DND-41 (cell line): ENCODE data around the gene ARX.

ENCODE experiments used
- ATAC-seq: fragments of 200-7000 bp; cut with Tn5 transposase; 3 replicates; pipeline ENCODE4 v1.9.1; 2021; ENCODE audit warnings: low read depth; ENCODE audit not compliant: insufficient read depth
- DNase-seq: peaks from one replicate; pipeline ENCODE4 v3.0.0-alpha.2; 2020
- H2AFZ ChIP-seq: 2 replicates; pipeline ENCODE4 v1.6.0; 2012; ENCODE audit warnings: low read depth, low read length
- H3K27ac ChIP-seq: 2 replicates; pipeline ENCODE4 v1.5.1; 2012; ENCODE audit warnings: low read length, inconsistent platforms
- H3K27me3 ChIP-seq: fragments of 200-600 bp; sonication (generic); 2 replicates; pipeline ENCODE4 v1.6.0; 2012; ENCODE audit warnings: low read length, mild to moderate bottlenecking, inconsistent platforms; ENCODE audit not compliant: insufficient read depth, poor library complexity
- H3K36me3 ChIP-seq: 2 replicates; pipeline ENCODE4 v1.5.1; 2012; ENCODE audit warnings: low read length, inconsistent platforms; ENCODE audit not compliant: insufficient read depth
- H3K4me1 ChIP-seq: 2 replicates; pipeline ENCODE4 v1.5.1; 2012; ENCODE audit warnings: mild to moderate bottlenecking, low read length; ENCODE audit not compliant: insufficient read depth
- H3K4me2 ChIP-seq: 2 replicates; pipeline ENCODE4 v1.6.0; 2012; ENCODE audit warnings: mild to moderate bottlenecking, moderate library complexity, low read length, inconsistent platforms; ENCODE audit not compliant: insufficient read depth
- H3K4me3 ChIP-seq, 2 experiments: fragments of 200-600 bp in 1 of 2; shearing (Covaris generic) in 1 of 2; 2 replicates each; pipeline ENCODE4 v1.5.1; 2012 to 2016; ENCODE audit warnings: inconsistent platforms in 2 of 2, low read length in 2 of 2, mild to moderate bottlenecking in 2 of 2, low read depth in 1 of 2, moderate library complexity in 1 of 2
- H3K79me2 ChIP-seq: 2 replicates; pipeline ENCODE4 v1.6.0; 2012; ENCODE audit warnings: low read length, inconsistent platforms; ENCODE audit not compliant: insufficient read depth
- H3K9ac ChIP-seq: 2 replicates; pipeline ENCODE4 v1.6.0; 2012; ENCODE audit warnings: low read depth, mild to moderate bottlenecking, inconsistent platforms, low read length, moderate library complexity
- H3K9me3 ChIP-seq: 2 replicates; pipeline ENCODE4 v1.5.1; 2012; ENCODE audit warnings: low read length, moderate library complexity, mild to moderate bottlenecking, inconsistent platforms; ENCODE audit not compliant: insufficient read depth, severe bottlenecking
- H4K20me1 ChIP-seq: 2 replicates; pipeline ENCODE4 v1.6.0; 2012; ENCODE audit warnings: low read length; ENCODE audit not compliant: insufficient read depth
- EZH2 ChIP-seq: IDR thresholded peaks from 3 replicates; pipeline ENCODE4 v1.6.1; 2012; ENCODE audit warnings: borderline replicate concordance, low read depth, mild to moderate bottlenecking, moderate library complexity, low read length, inconsistent platforms; ENCODE audit not compliant: severe bottlenecking
- TF ChIP-seq, protein P1 (sequence below): IDR thresholded peaks from 2 replicates; pipeline ENCODE4 v1.5.1; 2012; ENCODE audit warnings: borderline replicate concordance, low read length, moderate library complexity, mild to moderate bottlenecking; ENCODE audit not compliant: poor library complexity, severe bottlenecking; ENCODE audit errors: extremely low read depth

Gene ARX

DNA sequence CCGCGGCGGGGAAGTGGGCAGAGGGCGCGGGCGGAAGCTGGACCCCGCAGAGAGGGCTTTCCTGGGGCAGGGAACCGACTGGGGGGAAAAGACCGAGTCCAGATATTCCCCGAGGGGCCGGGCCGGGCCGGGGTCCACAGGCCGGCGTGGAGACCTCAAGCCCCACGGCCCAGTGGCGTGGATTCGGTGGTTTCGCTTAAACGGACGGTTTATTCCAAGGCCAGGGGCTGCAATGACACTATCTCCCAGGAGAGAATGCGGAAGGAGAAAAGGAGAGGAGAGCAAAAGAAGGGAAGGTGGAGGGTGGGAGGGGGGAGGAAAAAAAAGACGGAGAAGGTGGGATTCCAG is 10.8 kb downstream of the ARX start:
- H3K9me3 ChIP-seq = no peaks in the 10 kb centered on the region
- H3K27me3 ChIP-seq = no peaks in the 10 kb centered on the region
- no peak overlapping the region for H2AFZ ChIP-seq
- no peaks in the 10 kb centered on the region for H3K79me2 ChIP-seq
- no peak overlapping the region for H3K4me2 ChIP-seq
- H3K27ac ChIP-seq = no peak overlapping the region
- ATAC-seq (no peak), DNase-seq (no peak)
- no peaks in the 10 kb centered on the region for H3K36me3 ChIP-seq
- H3K4me1 ChIP-seq = no peaks in the 10 kb centered on the region
- TF ChIP-seq, protein P1, sequence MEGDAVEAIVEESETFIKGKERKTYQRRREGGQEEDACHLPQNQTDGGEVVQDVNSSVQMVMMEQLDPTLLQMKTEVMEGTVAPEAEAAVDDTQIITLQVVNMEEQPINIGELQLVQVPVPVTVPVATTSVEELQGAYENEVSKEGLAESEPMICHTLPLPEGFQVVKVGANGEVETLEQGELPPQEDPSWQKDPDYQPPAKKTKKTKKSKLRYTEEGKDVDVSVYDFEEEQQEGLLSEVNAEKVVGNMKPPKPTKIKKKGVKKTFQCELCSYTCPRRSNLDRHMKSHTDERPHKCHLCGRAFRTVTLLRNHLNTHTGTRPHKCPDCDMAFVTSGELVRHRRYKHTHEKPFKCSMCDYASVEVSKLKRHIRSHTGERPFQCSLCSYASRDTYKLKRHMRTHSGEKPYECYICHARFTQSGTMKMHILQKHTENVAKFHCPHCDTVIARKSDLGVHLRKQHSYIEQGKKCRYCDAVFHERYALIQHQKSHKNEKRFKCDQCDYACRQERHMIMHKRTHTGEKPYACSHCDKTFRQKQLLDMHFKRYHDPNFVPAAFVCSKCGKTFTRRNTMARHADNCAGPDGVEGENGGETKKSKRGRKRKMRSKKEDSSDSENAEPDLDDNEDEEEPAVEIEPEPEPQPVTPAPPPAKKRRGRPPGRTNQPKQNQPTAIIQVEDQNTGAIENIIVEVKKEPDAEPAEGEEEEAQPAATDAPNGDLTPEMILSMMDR = no peak
- TF ChIP-seq EZH2 = no peak
- H3K9ac ChIP-seq = no peak overlapping the region
- no peaks in the 10 kb centered on the region for H4K20me1 ChIP-seq
- H3K4me3 ChIP-seq = no peak overlapping the region

DNA sequence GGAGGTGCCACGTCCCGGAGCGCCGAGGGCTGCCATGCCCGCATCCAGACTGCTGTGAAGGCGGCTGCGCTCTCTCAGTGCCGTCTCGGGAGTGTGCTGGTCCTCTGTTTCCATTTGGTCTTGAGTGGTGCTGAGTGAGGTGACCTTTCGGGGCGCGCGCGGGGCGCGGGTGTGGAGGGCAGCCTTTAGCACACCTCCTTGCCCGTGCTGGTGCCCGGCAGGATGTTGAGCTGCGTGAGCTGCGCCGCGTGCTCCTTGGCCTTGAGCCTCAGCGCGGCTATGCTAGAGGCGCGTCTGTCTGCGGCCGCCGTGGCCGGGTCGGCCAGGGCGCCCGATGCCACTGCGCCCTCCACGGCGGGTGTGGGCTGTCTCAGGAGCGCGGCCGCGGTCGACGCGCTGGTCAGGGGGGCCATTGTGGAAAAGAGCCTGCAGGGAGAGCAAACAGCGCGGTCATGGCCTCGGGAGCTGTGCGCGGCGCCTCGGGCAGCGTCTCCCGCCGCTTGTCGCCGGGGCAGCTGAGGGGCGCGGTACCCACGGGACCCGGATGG is 11.2 kb downstream of the ARX start:
- no peaks in the 10 kb centered on the region for H3K27me3 ChIP-seq
- no peak for TF ChIP-seq EZH2
- TF ChIP-seq, protein P1 = no peak
- H3K36me3 ChIP-seq = no peaks in the 10 kb centered on the region; the same call in 1 of the 2 replicates
- no peaks in the 10 kb centered on the region for H3K4me1 ChIP-seq
- H3K4me2 ChIP-seq = no peak overlapping the region
- no peak overlapping the region for H3K4me3 ChIP-seq
- H3K9ac ChIP-seq = no peak overlapping the region
- H3K79me2 ChIP-seq = no peaks in the 10 kb centered on the region
- ATAC-seq (no peak), DNase-seq (no peak)
- no peak overlapping the region for H2AFZ ChIP-seq
- H3K9me3 ChIP-seq = no peaks in the 10 kb centered on the region
- no peak overlapping the region for H3K27ac ChIP-seq
- no peaks in the 10 kb centered on the region for H4K20me1 ChIP-seq

DNA sequence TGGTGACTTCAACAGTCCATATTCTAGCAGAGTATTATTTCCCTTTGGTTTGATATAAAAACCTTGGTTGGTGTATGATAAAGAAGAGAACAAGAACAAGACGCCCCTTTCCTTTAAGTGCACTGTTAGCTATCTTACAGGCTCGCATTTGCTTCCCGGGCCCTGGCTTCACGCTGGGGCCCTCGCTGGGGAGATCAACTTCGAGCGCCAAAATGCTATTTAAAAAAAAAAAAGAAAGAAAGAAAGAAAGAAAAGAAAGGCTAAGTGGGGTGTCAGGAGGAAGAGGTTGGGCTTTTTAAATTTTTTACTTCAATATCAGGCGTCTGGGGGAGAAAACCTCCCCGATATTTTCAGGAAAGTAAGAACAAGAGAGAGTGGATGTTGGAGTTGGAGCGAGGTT is 11.7 kb downstream of the ARX start:
- Histone ChIP-seq H3K36me3 (no peaks in the 10 kb centered on the region; the same call in 1 of the 2 replicates), H3K4me1 (no peaks in the 10 kb centered on the region), H3K9me3 (no peaks in the 10 kb centered on the region), H3K4me2 (no peak overlapping the region), H3K27me3 (no peaks in the 10 kb centered on the region), H2AFZ (no peak overlapping the region), H3K4me3 (no peak overlapping the region), H3K9ac (no peak overlapping the region), H3K27ac (no peak overlapping the region), H4K20me1 (no peaks in the 10 kb centered on the region), H3K79me2 (no peaks in the 10 kb centered on the region)
- ATAC-seq (no peak), DNase-seq (no peak)
- TF ChIP-seq, protein P1 = no peak
- TF ChIP-seq EZH2 = no peak
